Subcutaneous adipose tissue (tissue), 4 donors: Measurements from ENCODE around the gene CUBN. TPM values are rescaled to one million over a fixed set of nuclear protein-coding genes. Genes with fewer than 3 reads are reported as not detected.

ENCODE experiments used
- CTCF ChIP-seq: fragments of 450-650 bp; IDR thresholded peaks from one replicate; pipeline ENCODE4 v1.5.1; 2016; ENCODE audit warnings: low read depth, mild to moderate bottlenecking, control low read depth, antibody characterized with exemption, moderate library complexity
- total RNA-seq, 4 donors: library from RNA; depleted of rRNA; stranded (reverse); fragments of >200 nt; gene quantifications; one replicate each; pipeline ENCODE4 v1.1.0, GENCODE V29; 2016

The CUBN gene
- total RNA-seq, 4 donors from 2014 or later, result 1.9 to 6.6 (median 4.8) TPM

- TF ChIP-seq CTCF, result no peak
Measured at GRCh38 chr10:17023386-17024298, 106.0 kb downstream of the CUBN start.

- TF ChIP-seq CTCF, result no peak
Measured at GRCh38 chr10:17022896-17023295, 106.7 kb downstream of the CUBN start.

- TF ChIP-seq CTCF, result no peak
Measured at GRCh38 chr10:17022466-17022825, 107.2 kb downstream of the CUBN start.

- TF ChIP-seq CTCF, result no peak
Measured at GRCh38 chr10:17021656-17022465, 107.8 kb downstream of the CUBN start.

GRCh38 chr10:17019696-17020095 is 109.9 kb downstream of the CUBN start:
- no peak for TF ChIP-seq CTCF

GRCh38 chr10:17010363-17011145 is 119.1 kb downstream of the CUBN start:
- TF ChIP-seq CTCF, result no peak

GRCh38 chr10:17009212-17009700 is 120.4 kb downstream of the CUBN start:
- no peak for TF ChIP-seq CTCF
